Urothelium cell line (cell line): ENCODE data around the gene ACY1.
"Not testable (repeated sequence)": the region's sequence is repeated elsewhere in the genome, so short reads cannot be mapped to it uniquely, and the experiment has no call there.

ENCODE experiments used
- DNase-seq: peaks from one replicate; pipeline ENCODE4 v3.0.0; 2011; ENCODE audit warnings: low spot score, mixed read lengths
- FAIRE-seq: peaks from 2 replicates; lab custom pipeline; 2011; peaks lifted over from hg19 to GRCh38; lab: Jason Lieb, UNC

ACY1 gene

DNA sequence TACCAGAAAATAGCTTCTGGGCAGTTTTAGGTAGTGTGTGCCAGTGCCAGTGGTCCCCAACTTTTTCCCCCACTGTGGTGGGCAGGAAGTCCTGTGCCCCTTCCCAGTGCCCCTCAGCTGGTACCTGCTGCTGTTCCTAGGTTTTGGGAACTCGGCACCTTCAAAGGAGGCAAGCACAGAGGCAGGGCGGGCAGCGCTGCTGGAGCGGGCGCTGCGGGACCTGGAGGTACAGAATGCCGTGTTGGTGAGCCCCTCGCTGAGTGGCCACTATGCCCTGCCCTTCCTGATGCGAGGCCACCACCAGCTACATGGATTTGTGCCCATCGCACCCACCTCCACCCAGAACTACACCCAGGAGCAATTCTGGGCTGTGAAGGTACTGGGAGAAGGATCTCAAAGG, 3.1 kb upstream of the ACY1 start:
- no peak for FAIRE-seq

DNA sequence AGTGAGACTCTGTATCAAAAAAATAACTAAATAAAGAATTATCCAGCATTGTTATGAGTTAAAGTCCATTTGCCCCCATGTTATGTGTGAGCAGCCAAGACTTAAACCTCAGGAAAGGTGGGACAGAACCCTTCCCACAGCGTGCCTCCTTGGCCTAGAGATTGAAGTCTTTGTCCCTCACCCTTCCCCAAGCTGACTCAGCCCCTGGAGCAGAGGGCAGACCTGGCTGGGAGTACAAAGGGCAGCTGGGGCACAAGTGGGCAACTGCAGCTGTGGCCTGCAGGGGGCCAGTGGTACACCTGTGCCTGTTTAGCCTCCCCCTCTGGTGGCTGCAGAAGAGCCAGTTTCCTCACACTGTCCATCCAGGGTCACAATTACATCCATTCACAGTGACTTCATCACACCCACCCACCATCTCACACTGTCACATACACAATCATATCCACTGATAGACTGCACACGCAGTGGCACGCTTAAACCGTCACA, 940 bp upstream of the ACY1 start:
- peak; percentile 80 for FAIRE-seq
- peak; percentile 86 for DNase-seq

More for the DNA sequence above, 3.1 kb upstream of the ACY1 start:
- no peak for DNase-seq

DNA sequence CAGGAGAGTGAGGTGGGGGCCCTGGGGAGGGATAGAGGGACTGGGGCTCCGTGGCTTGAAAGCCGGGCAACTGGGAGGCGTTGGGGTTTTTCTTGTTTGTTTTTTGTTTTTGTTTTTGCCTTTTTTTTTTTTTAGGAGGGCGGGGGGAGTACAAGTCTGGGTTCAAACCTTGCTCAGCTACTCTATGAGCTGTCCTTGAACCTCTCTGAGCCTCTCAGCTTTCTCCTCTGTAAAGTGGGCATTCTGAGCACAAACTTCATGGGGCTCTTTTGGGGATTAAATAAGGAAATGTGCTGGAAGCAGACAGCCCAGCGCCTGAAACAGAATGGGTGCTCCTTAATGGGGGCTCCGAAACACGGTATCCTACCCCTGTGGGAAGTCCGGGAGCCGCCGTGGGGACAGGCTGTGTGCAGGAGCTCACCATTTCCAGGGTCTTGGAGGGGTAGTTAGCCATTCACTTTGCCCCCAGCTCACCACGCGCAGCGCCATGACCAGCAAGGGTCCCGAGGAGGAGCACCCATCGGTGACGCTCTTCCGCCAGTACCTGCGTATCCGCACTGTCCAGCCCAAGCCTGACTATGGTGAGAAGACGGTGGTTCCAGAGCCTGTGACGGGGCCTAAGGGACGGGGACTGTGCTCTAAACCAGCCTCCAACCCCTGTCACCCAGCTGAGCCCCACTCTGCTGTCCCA, 388 bp downstream of the ACY1 start:
- FAIRE-seq (no peak), DNase-seq (no peak)

DNA sequence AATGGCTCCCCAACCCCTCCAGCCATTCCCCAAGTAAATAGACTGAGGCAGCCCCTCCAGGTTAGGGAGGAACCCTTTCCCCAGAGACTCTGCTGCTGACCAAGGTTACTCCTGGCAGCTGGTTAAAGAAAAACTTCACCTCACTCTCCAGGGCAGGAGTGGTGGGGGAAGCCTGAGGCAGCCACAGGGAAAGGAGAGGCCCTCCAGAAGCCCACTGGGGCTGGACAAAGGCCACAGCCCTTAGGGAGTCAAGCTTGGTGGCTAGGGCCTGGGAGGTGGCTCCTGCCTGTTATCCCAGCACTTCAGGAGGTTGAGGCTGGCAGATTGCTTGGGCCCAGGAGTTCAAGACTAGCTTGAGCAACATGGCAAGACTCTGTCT, 923 bp downstream of the ACY1 start:
- FAIRE-seq (no peak), DNase-seq (no peak)

DNA sequence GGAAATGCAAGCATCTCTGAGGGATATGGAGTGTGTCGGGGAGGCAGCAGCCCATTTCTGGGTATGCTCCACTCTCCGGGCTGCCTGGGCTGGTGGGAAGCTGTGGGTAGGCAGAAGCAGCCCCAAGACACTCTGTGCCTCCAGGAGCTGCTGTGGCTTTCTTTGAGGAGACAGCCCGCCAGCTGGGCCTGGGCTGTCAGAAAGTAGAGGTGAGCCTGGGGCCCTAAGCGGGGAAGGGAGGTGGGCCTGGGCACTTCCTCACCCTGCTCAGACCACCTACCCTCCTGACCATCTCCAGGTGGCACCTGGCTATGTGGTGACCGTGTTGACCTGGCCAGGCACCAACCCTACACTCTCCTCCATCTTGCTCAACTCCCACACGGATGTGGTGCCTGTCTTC, 1.7 kb downstream of the ACY1 start:
- DNase-seq (no peak), FAIRE-seq (no peak)

DNA sequence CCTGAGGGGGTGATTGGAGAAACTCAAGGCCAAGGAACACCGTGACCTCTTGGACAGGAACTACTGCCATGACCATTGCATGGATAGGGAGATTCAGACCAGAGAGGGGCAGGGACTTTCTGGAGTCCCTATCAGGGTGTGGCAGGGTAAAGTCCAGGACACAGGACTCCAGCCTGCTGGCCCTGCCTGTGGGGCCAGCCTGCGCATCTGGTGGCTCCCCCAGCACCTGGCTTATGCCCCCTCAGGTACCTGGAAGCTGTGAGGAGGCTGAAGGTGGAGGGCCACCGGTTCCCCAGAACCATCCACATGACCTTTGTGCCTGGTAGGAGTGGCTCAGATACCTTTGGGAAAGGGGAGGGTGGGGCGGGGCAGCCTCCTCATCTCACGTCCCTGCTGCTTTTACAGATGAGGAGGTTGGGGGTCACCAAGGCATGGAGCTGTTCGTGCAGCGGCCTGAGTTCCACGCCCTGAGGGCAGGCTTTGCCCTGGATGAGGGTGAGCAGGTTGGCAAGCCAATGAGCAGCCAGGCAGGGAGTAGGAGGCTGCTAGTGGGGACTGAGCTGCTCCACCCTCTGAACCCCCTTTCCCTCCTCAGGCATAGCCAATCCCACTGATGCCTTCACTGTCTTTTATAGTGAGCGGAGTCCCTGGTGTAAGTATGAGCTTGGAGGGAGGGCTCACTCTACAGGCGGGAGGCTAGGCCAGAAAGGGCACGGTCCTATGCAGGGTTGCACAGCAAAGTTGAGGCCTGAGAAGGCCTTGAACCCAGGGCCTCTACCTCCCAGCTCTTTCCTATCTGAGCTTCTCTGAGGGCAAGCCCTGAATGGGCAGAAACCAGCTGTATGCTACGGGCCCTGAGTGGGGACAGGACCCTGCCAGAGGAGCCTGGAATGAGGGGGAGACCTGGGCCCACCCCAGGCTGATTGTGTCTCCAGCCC, 2.9 kb downstream of the ACY1 start:
- DNase-seq (no peak), FAIRE-seq (no peak)

DNA sequence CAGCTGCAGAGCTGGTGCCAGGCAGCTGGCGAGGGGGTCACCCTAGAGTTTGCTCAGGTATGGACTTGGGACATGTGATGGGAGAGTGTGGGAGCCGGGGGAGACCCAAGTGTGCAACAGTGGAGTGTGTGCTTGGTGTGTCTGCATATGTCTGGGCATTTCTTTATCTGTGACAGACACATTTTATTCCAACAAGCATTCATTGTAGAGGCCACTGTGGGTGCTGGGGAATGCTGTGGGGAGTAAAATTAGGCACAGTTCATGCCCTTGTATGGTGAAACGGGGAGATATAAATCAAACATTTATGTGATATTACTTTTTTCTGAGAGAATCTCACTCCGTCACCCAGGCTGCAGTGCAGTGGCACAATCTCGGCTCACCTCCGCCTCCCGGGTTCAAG, 4.2 kb downstream of the ACY1 start:
- no peak for DNase-seq
- no peak for FAIRE-seq

DNA sequence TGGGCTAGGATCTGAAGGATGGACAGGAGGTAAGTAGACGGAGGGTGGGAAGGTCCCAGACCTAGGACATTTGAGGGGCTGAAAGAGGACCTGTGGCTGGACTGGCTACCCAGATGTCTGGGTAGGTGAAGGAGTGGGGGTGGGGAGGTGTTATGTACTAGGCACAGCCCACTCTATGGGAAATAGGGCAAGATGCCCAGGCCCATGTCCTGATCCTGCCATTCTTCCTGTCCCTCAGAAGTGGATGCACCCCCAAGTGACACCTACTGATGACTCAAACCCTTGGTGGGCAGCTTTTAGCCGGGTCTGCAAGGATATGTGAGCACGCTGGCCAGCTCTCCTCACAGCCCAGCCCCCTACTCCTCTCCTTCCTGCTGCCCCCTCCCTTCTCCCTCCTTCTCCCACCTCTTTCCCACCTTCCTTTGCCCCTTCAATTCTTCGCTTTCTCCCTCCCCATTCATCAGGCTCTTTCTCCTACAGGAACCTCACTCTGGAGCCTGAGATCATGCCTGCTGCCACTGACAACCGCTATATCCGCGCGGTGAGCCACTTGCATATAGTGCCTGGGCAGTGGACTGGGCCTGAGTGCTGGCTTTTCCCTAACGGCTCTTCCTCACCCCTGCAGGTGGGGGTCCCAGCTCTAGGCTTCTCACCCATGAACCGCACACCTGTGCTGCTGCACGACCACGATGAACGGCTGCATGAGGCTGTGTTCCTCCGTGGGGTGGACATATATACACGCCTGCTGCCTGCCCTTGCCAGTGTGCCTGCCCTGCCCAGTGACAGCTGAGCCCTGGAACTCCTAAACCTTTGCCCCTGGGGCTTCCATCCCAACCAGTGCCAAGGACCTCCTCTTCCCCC, 5.2 kb downstream of the ACY1 start:
- no peak for FAIRE-seq
- no peak for DNase-seq

DNA sequence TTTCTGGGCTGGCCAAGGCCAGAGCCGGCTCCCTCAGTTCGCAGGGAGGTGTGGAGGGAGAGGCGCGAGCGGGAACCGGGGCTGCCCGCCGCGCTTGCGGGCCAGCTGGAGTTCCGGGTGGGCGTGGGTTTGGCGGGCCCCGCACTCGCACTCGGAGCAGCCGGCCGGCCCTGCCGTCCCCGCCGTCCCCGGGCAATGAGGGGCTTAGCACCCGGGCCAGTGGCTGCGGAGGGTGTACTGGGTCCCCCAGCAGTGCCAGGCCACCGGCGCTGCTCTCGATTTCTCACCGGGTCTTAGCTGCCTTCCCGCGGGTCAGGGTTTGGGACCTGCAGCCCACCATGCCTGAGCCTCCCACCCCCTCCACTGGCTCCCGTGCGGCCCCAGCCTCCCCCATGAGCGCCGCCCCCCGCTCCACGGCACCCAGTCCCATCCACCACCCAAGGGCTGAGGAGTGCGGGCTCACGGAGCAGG, 7.2 kb downstream of the ACY1 start:
- FAIRE-seq, result not testable (repeated sequence)

DNA sequence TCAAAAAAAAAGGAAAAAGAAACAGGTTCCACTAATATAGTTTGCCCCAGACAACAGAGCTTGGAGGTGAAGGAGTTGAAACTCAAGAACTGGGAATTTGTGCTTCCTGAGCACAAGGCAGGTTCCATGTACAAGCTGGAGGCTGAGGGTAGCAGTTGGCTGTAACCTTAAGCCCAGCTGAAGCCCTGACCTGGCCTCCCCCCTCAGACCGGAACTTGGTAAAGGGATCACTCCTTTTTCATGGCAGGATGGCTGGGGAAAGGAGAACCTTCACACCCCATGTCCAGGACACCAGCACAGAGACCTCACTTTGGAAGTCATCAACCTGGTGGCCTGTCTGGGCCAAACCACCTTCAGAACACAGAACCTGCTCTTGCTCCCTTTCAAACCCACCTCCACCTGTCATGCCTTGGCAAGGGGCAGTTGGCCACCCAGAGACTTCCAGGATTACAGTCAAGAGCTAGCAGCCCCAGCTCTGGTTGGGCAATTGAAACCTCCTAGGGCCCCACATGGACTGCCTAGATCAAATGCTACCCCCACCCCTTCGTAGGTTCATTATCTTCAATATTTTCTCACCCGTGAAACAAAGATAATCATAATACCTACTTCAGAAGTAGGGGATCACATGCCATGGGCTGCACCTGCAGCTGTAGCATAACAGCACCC, 8.8 kb downstream of the ACY1 start:
- DNase-seq (no peak), FAIRE-seq (no peak)

More for the DNA sequence above, 7.2 kb downstream of the ACY1 start:
- not testable (repeated sequence) for DNase-seq

DNA sequence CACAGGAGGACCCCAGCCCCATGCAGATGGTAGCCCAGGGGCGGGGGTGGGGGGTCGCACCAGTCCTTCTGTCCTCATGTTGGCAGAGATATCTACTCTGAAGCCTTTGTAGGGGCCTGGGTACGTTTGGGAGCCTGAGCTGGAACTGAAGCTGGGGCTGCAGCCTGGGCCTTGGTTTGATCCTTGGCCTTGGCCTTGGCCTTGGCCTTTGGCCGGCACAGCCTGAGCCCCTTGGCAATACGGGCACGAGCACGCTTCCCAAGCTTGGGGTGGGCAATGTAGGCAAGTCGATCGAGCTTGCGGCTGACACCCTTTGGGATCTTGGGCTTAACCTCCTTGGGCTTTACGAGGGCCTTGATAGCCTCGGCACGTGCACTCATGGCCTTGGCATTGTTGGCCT, 10.3 kb downstream of the ACY1 start:
- not testable (repeated sequence) for DNase-seq, FAIRE-seq

DNA sequence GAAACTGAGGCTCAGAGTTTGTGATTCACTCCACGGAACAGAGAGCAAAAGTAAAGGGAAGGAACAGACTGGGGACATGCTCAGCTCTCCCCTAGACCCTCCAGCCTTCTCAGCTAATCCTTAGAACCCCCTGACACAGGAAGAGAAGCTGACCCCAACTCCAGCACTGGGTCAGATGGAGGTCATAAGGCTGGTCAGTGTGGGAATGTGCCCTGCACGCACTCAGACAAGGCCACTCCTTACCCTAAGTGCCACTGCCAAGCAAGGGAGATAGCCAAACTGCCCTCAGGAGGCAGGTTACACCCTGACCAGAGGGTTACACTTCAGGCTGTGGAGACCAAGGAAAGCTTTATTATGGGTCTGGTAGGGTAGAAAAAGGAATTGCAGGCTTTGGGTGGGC, 11.2 kb downstream of the ACY1 start:
- no peak for FAIRE-seq
- no peak for DNase-seq

DNA sequence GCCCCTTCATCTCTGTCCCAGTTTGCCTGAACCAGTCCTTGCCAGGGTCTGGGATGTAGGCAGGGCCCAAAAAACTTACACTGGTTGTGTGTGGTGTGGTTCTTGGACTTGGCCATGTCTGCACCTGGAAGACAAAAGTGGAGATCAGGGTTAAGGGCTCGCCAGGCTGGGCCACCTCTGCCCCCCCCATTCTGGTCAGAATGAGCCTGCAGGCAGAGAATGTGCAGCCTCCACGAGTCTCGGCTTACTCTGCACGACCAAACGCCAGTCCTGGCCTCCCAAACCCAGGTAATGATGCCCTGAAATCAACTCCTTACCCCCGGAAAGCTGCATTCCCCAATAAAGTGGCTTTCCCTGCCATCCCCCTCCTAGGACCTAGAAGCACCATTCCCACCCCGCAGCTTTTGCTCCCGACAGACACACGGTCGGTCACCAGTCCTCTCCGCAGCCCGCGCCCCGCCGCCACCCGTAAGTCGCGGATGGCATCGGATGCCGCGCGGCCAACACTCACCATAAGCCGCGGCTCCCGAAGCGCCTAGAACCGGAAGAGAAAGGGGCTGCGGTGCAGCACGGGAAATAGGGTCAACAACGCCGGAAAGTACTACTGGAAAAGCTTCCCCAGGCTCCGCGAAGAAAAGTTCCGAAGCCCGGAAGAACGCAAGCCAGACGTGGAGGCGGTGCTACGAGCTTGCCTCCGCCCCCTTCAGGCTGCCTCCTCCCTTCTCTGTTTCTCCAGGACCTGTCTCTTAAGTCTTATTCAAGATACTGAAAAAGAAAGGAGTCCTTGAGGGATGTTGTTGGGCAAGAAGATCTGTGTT, 12.2 kb downstream of the ACY1 start, which contains the start of gene RPL29:
RPL29 (minus strand) TSS at position 550 of the 818 bp plus-strand sequence; CDS start at position 116, 434 bp downstream.
- peak; percentile 92 for DNase-seq
- FAIRE-seq, result no peak

DNA sequence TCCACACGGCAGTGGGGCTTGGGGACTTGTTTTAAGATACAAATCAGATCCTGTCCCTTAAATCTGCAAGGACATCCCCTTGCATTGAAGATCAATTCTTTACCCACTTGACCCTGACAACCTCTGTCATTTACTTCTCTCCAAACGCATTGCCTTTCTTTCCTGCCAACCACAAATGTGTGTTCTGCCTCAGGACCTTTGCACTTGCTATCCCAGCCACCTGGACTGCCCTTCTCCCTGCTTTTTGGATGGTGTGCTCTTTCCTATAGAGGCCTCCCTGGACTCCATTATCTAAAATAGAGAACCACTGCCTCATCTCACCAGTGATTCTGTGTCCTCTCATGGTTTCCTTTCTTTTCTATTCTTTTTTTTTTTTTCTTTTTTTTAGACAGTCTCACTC, 13.8 kb downstream of the ACY1 start:
- no peak for FAIRE-seq
- no peak for DNase-seq

DNA sequence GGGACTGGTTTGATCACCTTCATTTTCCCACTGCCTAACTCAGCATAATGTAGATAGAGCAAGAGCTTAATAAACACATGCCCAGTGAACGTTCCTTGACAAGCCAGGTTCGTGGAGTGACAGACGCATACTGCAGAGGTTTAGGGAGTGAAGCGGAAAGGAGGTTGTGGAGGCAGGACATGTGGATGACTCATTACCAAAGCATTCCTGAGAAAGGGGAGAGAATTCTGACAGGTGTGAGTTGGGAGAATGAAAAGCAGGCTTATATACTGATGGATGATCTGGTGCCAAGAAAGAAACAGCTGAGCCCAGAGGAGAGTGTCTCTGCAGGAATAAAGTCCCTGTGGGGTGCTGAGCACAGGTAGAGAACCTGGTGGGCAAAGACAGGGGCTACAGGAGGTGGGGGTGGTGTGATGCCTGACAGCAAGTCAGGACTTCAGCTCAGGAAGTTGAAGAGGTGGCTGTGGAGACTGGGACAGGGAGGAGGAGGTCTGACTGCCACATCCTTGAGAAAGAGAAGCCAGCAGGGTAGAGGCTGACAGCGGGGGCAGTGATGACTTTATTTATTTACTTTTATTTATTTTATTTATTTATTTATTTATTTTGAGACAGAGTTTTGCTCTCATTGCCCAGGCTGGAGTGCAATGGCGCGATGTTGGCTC, 14.7 kb downstream of the ACY1 start:
- peak; percentile 87 for DNase-seq
- FAIRE-seq, result peak; percentile 90

DNA sequence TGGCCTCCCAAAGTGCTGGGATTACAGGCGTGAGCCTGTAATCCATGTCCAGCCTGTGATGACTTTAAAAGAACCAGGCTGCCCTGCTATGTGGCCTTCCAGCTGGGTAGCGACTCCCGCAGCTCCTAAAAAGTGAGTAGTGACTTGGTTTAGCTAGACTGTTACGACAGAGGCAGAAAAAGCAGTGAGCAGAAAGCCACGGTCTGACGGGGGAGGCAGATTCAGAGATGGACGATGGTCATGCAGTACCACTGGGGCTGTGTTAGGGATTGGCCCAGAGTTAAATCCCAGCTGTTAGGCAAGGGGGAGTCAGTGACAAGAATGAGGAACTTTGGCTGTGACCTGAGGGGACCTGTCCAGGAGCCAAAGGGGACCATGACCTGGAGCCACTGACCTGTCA, 15.4 kb downstream of the ACY1 start:
- FAIRE-seq (peak; percentile 30), DNase-seq (no peak)

DNA sequence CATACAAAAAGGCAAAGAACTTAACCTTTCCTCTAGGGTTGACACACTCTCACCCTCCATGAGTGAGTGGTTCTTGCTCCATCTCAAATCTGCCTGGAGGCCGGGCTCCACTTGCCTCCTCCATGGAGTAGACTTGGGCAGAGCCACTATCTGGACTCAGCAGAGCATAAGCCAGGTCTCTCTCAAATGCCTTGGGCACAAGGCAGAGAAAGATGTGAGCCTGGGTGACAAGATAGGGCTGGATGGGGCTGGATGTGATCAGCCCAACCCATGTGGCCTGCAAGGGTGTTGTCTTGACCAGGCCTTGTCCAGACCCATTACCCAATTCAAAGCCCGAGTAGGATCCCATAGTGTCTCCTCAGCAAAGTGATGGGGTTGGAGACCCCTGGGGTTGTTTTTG, 16.5 kb downstream of the ACY1 start:
- no peak for DNase-seq
- no peak for FAIRE-seq

DNA sequence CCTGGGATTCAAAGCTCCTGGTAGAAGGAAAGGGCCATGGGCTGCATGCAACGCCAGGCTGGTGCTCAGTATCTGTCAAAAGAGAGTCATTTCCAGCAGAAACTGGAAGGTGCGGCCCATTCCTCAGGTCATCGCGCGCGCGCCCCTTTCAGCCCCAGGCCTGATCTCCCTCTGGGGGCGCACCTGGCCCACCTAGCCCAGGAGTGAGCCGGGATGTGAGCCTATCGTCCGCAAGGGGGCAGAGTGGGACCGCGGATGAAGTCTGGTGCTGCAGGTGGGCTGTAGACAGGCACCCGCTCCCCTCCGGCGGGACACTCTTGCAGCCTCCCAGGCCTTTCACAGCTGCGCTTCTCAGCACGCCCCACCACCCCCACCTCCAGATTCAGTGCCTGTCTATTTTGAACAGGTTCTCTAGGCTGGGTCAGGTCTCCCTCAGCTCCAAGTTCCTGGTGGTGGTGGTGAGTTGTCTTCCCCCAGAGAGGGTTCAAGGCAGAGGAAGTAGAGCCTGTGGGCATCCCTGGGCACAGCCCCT, 18.2 kb downstream of the ACY1 start:
- peak; percentile 90 for FAIRE-seq
- peak; percentile 89 for DNase-seq

DNA sequence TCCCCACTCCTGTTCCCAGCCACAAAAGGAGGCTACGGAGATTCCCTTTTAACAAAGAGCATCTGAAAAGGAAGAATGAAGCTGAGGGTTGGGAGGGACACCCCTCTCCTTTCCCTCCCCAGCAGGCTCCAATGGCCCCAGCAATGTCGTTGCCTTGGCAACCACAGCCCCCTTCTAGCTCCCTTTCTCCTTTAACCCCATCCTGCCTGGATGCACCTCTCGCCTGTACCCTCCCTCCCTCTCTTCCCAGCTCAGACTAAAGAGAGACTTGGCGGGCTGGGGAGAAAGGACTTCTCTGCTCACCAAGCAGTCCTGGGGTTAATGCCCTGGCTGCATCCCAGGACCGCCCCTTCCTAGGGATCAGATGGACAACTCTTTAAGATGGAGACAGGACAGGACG, 19.4 kb downstream of the ACY1 start:
- no peak for FAIRE-seq
- no peak for DNase-seq
